HL-60/S4 treated with phorbol 12-myristate 13-acetate at 8.2 ng/mL for 4 days and 3 days (cell line): ENCODE measurements around the gene ARFGEF3.
"Not testable (repeated sequence)": the region's sequence is repeated elsewhere in the genome, so short reads cannot be mapped to it uniquely, and the experiment has no call there.

Source experiments
- in situ Hi-C: fragments of 300-500 bp; cut with MboI; formaldehyde crosslinking; loops from 2 replicates; pipeline ENCODE4 v1.15.0; 2022; ENCODE audit warnings: low sequenced_read_pairs

Gene ARFGEF3

DNA sequence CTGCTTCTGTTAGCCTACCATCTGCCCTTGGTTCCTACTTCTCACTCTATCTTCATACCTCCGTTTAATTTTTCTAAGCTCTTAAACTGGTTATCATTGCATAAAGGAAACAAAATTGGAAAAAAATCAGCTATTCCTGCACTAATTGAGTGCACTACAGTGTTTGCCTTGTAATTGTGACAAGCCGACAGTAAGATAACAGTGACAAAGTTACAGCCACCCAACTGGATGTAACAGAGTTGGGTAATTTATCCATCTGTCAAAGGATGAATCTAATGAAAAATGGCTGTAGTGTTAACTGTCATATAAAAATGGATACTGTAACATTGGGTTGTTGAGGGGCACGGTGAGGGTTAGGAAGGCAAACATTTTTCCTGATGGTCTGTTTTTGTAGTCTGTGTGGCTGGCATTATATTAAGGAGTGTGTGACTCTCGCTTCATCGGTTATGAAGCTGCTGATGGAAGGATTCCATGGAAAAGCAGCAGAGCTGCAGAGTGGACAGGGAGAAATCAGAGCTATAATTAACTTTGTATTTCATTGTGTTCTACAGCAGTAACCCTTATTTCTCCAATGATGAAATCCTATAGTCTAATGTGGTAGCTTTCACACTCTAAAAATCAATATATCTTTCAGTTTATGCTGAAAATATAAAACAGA is 43.8 kb downstream of the ARFGEF3 start:
- in situ Hi-C loops, result no loop called here

- in situ Hi-C loops, result no loop called here
Measured at GRCh38 chr6:138206862-138207261, 45.1 kb downstream of the ARFGEF3 start.

DNA sequence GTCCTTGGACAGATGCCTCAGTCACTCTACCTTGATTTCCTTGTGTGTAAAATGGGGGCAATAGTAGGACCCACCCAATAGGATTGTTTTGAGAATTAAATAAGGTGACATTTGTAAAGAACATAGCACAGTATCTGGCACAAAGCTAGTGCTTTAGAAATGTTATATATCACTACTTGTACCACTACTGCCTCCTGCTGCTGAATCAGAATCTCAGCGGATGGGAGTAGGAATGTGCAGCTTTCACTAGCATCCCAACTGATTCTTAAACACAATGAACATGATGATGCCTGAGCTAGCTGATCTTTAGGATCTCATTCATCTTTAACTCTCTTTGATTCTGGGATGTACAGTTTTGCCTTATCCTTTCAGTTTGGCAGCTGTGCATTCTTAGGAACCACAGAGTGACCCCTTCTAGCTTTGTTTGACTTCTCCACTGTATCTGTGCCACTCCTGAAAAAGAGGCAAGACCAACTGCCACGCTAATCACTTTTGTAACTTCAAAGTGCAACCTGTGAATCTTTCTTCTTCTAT is 49.4 kb downstream of the ARFGEF3 start:
- in situ Hi-C loops, result no loop called here

GRCh38 chr6:138211601-138212000 is 49.9 kb downstream of the ARFGEF3 start:
- in situ Hi-C loops, result no loop called here

GRCh38 chr6:138212530-138212929 is 50.8 kb downstream of the ARFGEF3 start:
- in situ Hi-C loops, result not testable (repeated sequence)

DNA sequence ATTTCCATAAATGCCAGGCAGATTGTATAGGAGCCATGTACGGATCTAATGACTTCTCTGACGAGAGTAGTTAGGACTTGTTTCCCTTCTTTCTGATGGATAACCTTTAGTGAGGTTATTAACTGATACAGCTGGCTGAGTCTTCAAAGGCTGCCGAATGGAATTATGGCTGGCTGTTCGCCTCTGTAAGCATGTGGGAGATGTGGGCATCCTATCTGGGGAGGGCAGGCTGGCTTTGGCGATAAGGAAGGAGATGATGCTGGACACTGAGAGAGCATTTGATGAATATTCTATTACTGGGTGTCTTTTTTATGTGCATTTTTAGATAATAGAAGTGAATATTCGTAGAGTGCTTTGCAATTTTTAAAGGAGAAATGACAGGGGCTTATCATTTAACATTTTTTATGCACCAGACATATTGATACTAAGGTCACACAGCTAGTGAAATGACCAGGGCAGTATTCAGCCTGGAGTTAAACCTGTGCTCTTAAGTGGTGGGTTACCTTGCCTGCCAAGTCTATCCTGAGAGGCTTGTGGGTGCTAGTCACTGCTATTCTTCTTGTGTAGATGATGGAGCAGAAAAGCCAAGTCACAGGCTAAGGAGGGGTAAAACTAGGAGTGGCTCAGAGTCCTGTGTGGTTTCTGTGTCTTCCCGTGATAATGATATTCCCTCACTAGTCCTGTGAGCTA is 53.5 kb downstream of the ARFGEF3 start:
- in situ Hi-C loops, result no loop called here

GRCh38 chr6:138218449-138218848 is 56.7 kb downstream of the ARFGEF3 start, which contains the start of gene PBOV1:
Gene PBOV1, minus strand, starts transcription at chr6:138218491. Its CDS starts 96 bp downstream, at chr6:138218395.
- in situ Hi-C loops, result no loop called here

DNA sequence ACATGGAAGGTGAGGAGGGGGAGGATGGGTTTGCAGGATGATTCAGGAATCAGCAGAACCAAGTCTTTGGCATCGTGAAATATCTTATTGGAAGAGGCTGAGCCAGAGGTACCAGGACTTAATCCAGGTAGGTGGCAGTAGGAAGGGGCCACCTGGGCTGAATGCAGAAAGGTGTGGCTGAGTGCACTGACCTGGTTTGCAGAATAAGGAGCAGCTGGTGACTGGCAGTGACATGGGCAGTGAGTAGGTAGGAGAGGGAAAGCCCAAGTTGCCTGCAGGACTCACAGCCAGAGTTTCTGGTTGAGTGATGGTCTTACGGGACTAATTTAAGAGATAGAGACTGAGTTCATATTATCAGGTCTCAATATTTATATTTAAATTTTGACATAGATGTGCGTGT is 57.7 kb downstream of the ARFGEF3 start:
- in situ Hi-C loops, result no loop called here

GRCh38 chr6:138219901-138220300 is 58.2 kb downstream of the ARFGEF3 start:
- in situ Hi-C loops, result no loop called here

GRCh38 chr6:138222901-138223546 is 61.3 kb downstream of the ARFGEF3 start:
- in situ Hi-C loops, result no loop called here

DNA sequence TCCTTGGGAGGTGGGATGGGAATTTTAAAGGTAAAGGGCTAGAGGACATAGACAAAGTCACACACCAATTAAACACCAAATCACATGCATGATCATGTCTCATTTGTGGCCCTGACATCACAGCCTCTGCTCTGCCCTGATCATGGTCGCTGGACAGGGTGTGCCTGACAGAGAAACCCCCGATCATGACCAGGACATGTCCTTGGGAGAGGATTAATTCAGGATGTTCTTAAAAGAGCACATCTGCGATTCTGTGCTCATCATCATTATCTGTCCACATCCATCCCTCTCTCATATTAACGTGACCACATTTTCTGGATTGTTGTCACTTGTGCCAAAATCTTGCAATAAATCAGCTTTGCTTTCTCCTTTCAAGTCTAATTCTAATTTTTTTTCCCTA is 64.2 kb downstream of the ARFGEF3 start:
- in situ Hi-C loops, result no loop called here

GRCh38 chr6:138226700-138227315 is 65.1 kb downstream of the ARFGEF3 start:
- in situ Hi-C loops, result no loop called here

GRCh38 chr6:138227316-138227781 is 65.6 kb downstream of the ARFGEF3 start:
- in situ Hi-C loops, result no loop called here

DNA sequence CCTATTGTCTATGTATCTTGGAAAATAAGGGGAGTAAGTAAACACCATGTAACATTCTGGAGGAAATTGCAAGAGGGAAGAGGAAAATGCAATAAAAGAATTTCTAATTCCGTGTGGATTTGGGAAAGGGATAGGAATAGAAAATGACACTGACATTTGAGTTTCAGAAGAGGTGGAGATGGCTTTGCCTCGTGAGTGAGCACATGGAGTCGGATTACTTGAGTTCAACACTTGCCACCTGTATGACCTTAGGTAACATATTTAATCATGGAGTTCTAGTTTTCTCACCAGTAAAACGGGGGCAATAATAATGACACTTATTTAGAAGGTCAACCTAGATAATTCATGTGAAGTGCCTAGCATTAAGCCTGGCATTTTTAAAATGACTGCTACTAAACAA is 67.3 kb downstream of the ARFGEF3 start:
- in situ Hi-C loops, result no loop called here

- in situ Hi-C loops, result no loop called here
Measured at GRCh38 chr6:138229663-138230179, 68.0 kb downstream of the ARFGEF3 start.

- in situ Hi-C loops, result no loop called here
Measured at GRCh38 chr6:138230221-138230620, 68.5 kb downstream of the ARFGEF3 start.

DNA sequence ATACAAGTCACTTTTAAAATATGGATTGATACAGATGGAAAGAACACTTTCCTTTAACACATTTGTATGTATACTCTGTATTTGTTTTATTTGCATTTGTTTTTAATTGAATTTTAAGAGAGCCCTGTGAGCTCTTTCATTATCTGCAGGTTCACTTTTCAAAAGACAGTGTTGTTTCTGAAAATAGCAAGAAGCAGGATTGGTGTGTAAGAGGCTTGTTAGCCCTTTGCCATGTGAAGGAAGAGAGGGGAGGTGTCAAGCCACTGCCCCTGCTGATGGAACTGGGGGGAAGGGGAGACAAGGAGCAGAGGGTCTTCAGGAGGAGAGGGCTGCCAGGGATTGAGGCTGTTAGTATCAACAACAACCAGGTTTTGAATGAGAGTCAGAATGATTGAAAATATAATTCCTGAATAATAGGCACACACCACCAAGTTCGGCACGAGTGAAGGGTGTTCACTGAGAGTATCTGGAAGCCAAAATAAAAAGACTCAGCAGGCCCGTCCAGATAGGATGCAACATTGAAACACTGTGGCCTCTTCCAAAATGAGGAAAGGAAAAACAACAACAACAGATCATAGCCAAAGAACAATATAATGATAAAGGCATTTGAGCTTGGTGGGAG is 69.1 kb downstream of the ARFGEF3 start:
- in situ Hi-C loops, result no loop called here

DNA sequence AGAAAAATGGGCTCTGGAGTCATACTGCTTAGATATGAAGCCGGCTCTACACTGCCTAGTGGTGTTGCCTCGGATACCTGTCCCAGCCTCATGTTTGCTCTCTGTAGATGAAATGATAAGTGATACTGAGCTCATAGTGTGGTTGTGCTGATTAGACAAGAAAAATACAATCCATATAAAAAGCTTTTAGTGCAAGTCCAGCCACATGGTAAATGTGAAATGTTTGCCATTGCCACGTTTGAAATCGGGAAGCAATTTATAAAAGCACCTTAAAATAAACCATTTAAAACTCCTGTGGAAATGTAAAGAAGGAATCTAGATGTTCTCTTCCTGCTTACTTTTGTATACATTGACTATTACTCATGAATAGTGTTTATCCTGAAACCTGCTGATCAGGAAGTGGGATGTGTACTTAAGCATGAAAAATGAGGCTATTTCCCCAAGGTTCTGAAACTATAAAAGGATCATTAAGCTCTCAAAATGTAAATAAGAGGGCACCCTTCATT is 69.7 kb downstream of the ARFGEF3 start:
- in situ Hi-C loops, result no loop called here

- in situ Hi-C loops, result no loop called here
Measured at GRCh38 chr6:138234363-138234762, 72.6 kb downstream of the ARFGEF3 start.

GRCh38 chr6:138235205-138235604 is 73.5 kb downstream of the ARFGEF3 start:
- in situ Hi-C loops, result no loop called here
